ENCODE data around the gene ST6GALNAC4.

The ST6GALNAC4 gene

GRCh38 chr9:127916720-127917581, at the start of gene ST6GALNAC4:
ST6GALNAC4 (minus strand) TSS chr9:127917041; CDS start chr9:127916419, 622 bp downstream.
- peaks cover 0 to 2% (median 0%) of the 10 kb centered on the region in 5 donors for H3K27me3 ChIP-seq (ENCODE audit: control insufficient read depth in 5 of 5, insufficient read depth in 4 of 5, low read length in 5 of 5)
- H3K4me3 ChIP-seq (ENCODE audit: low read depth in 1 of 5, low read length in 5 of 5): peak within 1 kb of the TSS; percentile 78 to 86 (median 81)
- peak within 1 kb of the TSS; percentile 87 for H3K27ac ChIP-seq (ENCODE audit: low read depth, low read length)
- peak within 1 kb of the TSS; percentile 16 to 82 (median 63) for H3K9ac ChIP-seq (ENCODE audit: low read length in 5 of 5)
- no peaks in the 10 kb centered on the region for H3K9me3 ChIP-seq (ENCODE audit: control insufficient read depth in 5 of 5, low read length in 5 of 5)
- peaks cover 0 to 13% (median 10%) of the 10 kb centered on the region in 5 donors for H3K36me3 ChIP-seq (ENCODE audit: control insufficient read depth in 5 of 5, insufficient read depth in 5 of 5, low read length in 5 of 5)
- H3K4me1 ChIP-seq (ENCODE audit: control insufficient read depth in 5 of 5, insufficient read depth in 5 of 5, low read length in 5 of 5): peaks cover 15 to 62% (median 53%) of the 10 kb centered on the region in 5 donors

- peak overlapping the region in 4 of 5 donors; percentile 10 to 56 (median 34) for H3K9ac ChIP-seq (ENCODE audit: low read length in 5 of 5)
- H3K27ac ChIP-seq (ENCODE audit: low read depth, low read length): peak overlapping the region; percentile 52
- no peaks in the 10 kb centered on the region for H3K36me3 ChIP-seq (ENCODE audit: control insufficient read depth in 5 of 5, insufficient read depth in 5 of 5, low read length in 5 of 5)
- no peaks in the 10 kb centered on the region for H3K27me3 ChIP-seq (ENCODE audit: control insufficient read depth in 5 of 5, insufficient read depth in 4 of 5, low read length in 5 of 5)
- H3K4me3 ChIP-seq (ENCODE audit: low read depth in 1 of 5, low read length in 5 of 5): peak overlapping the region in 3 of 5 donors; percentile 14 to 54 (median 21)
- peaks cover 10 to 55% (median 51%) of the 10 kb centered on the region in 5 donors for H3K4me1 ChIP-seq (ENCODE audit: control insufficient read depth in 5 of 5, insufficient read depth in 5 of 5, low read length in 5 of 5)
- H3K9me3 ChIP-seq (ENCODE audit: control insufficient read depth in 5 of 5, low read length in 5 of 5): no peaks in the 10 kb centered on the region
Observed at GRCh38 chr9:127965953-127966352, 49.1 kb upstream of the ST6GALNAC4 start.

GRCh38 chr9:127963359-127964064, 46.7 kb upstream of the ST6GALNAC4 start:
- no peaks in the 10 kb centered on the region for H3K9me3 ChIP-seq (ENCODE audit: control insufficient read depth in 5 of 5, low read length in 5 of 5)
- peak overlapping the region in 1 of 5 donors; percentile 7 for H3K9ac ChIP-seq (ENCODE audit: low read length in 5 of 5)
- H3K27me3 ChIP-seq (ENCODE audit: control insufficient read depth in 5 of 5, insufficient read depth in 4 of 5, low read length in 5 of 5): no peaks in the 10 kb centered on the region
- H3K4me1 ChIP-seq (ENCODE audit: control insufficient read depth in 5 of 5, insufficient read depth in 5 of 5, low read length in 5 of 5): peaks cover 10 to 52% (median 47%) of the 10 kb centered on the region in 5 donors
- H3K27ac ChIP-seq (ENCODE audit: low read depth, low read length): no peak overlapping the region
- no peaks in the 10 kb centered on the region for H3K36me3 ChIP-seq (ENCODE audit: control insufficient read depth in 5 of 5, insufficient read depth in 5 of 5, low read length in 5 of 5)
- H3K4me3 ChIP-seq (ENCODE audit: low read depth in 1 of 5, low read length in 5 of 5): no peak overlapping the region

- Histone ChIP-seq H3K36me3 (ENCODE audit: control insufficient read depth in 5 of 5, insufficient read depth in 5 of 5, low read length in 5 of 5) (no peaks in the 10 kb centered on the region), H3K27ac (ENCODE audit: low read depth, low read length) (no peak overlapping the region), H3K9ac (ENCODE audit: low read length in 5 of 5) (peak overlapping the region in 1 of 5 donors; percentile 7), H3K4me3 (ENCODE audit: low read depth in 1 of 5, low read length in 5 of 5) (no peak overlapping the region), H3K4me1 (ENCODE audit: control insufficient read depth in 5 of 5, insufficient read depth in 5 of 5, low read length in 5 of 5) (peaks cover 10 to 47% (median 42%) of the 10 kb centered on the region in 5 donors), H3K9me3 (ENCODE audit: control insufficient read depth in 5 of 5, low read length in 5 of 5) (no peaks in the 10 kb centered on the region), H3K27me3 (ENCODE audit: control insufficient read depth in 5 of 5, insufficient read depth in 4 of 5, low read length in 5 of 5) (no peaks in the 10 kb centered on the region)
Observed at GRCh38 chr9:127963041-127963358, 46.2 kb upstream of the ST6GALNAC4 start.

GRCh38 chr9:127962278-127962677, 45.4 kb upstream of the ST6GALNAC4 start:
- H3K36me3 ChIP-seq (ENCODE audit: control insufficient read depth in 5 of 5, insufficient read depth in 5 of 5, low read length in 5 of 5): no peaks in the 10 kb centered on the region
- H3K9ac ChIP-seq (ENCODE audit: low read length in 5 of 5): no peak overlapping the region
- H3K27me3 ChIP-seq (ENCODE audit: control insufficient read depth in 5 of 5, insufficient read depth in 4 of 5, low read length in 5 of 5): no peaks in the 10 kb centered on the region
- no peak overlapping the region for H3K27ac ChIP-seq (ENCODE audit: low read depth, low read length)
- H3K4me3 ChIP-seq (ENCODE audit: low read depth in 1 of 5, low read length in 5 of 5): no peak overlapping the region
- H3K9me3 ChIP-seq (ENCODE audit: control insufficient read depth in 5 of 5, low read length in 5 of 5): no peaks in the 10 kb centered on the region
- peaks cover 10 to 44% (median 39%) of the 10 kb centered on the region in 5 donors for H3K4me1 ChIP-seq (ENCODE audit: control insufficient read depth in 5 of 5, insufficient read depth in 5 of 5, low read length in 5 of 5)

- peaks cover 10 to 38% (median 34%) of the 10 kb centered on the region in 5 donors for H3K4me1 ChIP-seq (ENCODE audit: control insufficient read depth in 5 of 5, insufficient read depth in 5 of 5, low read length in 5 of 5)
- H3K9ac ChIP-seq (ENCODE audit: low read length in 5 of 5): no peak overlapping the region
- H3K4me3 ChIP-seq (ENCODE audit: low read depth in 1 of 5, low read length in 5 of 5): no peak overlapping the region
- no peak overlapping the region for H3K27ac ChIP-seq (ENCODE audit: low read depth, low read length)
- H3K9me3 ChIP-seq (ENCODE audit: control insufficient read depth in 5 of 5, low read length in 5 of 5): no peaks in the 10 kb centered on the region
- H3K27me3 ChIP-seq (ENCODE audit: control insufficient read depth in 5 of 5, insufficient read depth in 4 of 5, low read length in 5 of 5): no peaks in the 10 kb centered on the region
- H3K36me3 ChIP-seq (ENCODE audit: control insufficient read depth in 5 of 5, insufficient read depth in 5 of 5, low read length in 5 of 5): no peaks in the 10 kb centered on the region
Observed at GRCh38 chr9:127961613-127962155, 44.8 kb upstream of the ST6GALNAC4 start.

- Histone ChIP-seq H3K27ac (ENCODE audit: low read depth, low read length) (no peak overlapping the region), H3K9me3 (ENCODE audit: control insufficient read depth in 5 of 5, low read length in 5 of 5) (no peaks in the 10 kb centered on the region), H3K4me3 (ENCODE audit: low read depth in 1 of 5, low read length in 5 of 5) (no peak overlapping the region), H3K9ac (ENCODE audit: low read length in 5 of 5) (no peak overlapping the region), H3K36me3 (ENCODE audit: control insufficient read depth in 5 of 5, insufficient read depth in 5 of 5, low read length in 5 of 5) (no peaks in the 10 kb centered on the region), H3K27me3 (ENCODE audit: control insufficient read depth in 5 of 5, insufficient read depth in 4 of 5, low read length in 5 of 5) (no peaks in the 10 kb centered on the region), H3K4me1 (ENCODE audit: control insufficient read depth in 5 of 5, insufficient read depth in 5 of 5, low read length in 5 of 5) (peaks cover 10 to 33% (median 28%) of the 10 kb centered on the region in 5 donors)
Observed at GRCh38 chr9:127961155-127961490, 44.3 kb upstream of the ST6GALNAC4 start.

GRCh38 chr9:127960410-127961154, 43.7 kb upstream of the ST6GALNAC4 start:
- no peak overlapping the region for H3K4me3 ChIP-seq (ENCODE audit: low read depth in 1 of 5, low read length in 5 of 5)
- no peaks in the 10 kb centered on the region for H3K36me3 ChIP-seq (ENCODE audit: control insufficient read depth in 5 of 5, insufficient read depth in 5 of 5, low read length in 5 of 5)
- H3K4me1 ChIP-seq (ENCODE audit: control insufficient read depth in 5 of 5, insufficient read depth in 5 of 5, low read length in 5 of 5): peaks cover 6 to 27% (median 22%) of the 10 kb centered on the region in 5 donors
- H3K27ac ChIP-seq (ENCODE audit: low read depth, low read length): no peak overlapping the region
- H3K9ac ChIP-seq (ENCODE audit: low read length in 5 of 5): peak overlapping the region in 4 of 5 donors; percentile 0 to 46 (median 17)
- H3K9me3 ChIP-seq (ENCODE audit: control insufficient read depth in 5 of 5, low read length in 5 of 5): no peaks in the 10 kb centered on the region
- H3K27me3 ChIP-seq (ENCODE audit: control insufficient read depth in 5 of 5, insufficient read depth in 4 of 5, low read length in 5 of 5): no peaks in the 10 kb centered on the region

GRCh38 chr9:127959841-127960409, 43.1 kb upstream of the ST6GALNAC4 start:
- H3K27me3 ChIP-seq (ENCODE audit: control insufficient read depth in 5 of 5, insufficient read depth in 4 of 5, low read length in 5 of 5): no peaks in the 10 kb centered on the region
- no peaks in the 10 kb centered on the region for H3K36me3 ChIP-seq (ENCODE audit: control insufficient read depth in 5 of 5, insufficient read depth in 5 of 5, low read length in 5 of 5)
- peaks cover 2 to 21% (median 16%) of the 10 kb centered on the region in 5 donors for H3K4me1 ChIP-seq (ENCODE audit: control insufficient read depth in 5 of 5, insufficient read depth in 5 of 5, low read length in 5 of 5)
- peak overlapping the region in 2 of 5 donors; percentile 0 to 46 for H3K9ac ChIP-seq (ENCODE audit: low read length in 5 of 5)
- no peak overlapping the region for H3K4me3 ChIP-seq (ENCODE audit: low read depth in 1 of 5, low read length in 5 of 5)
- no peaks in the 10 kb centered on the region for H3K9me3 ChIP-seq (ENCODE audit: control insufficient read depth in 5 of 5, low read length in 5 of 5)
- no peak overlapping the region for H3K27ac ChIP-seq (ENCODE audit: low read depth, low read length)

Measured in subcutaneous abdominal adipose tissue (tissue), 5 donors.